AML-193 (cell line): ENCODE results near the gene GLB1L3.
"Not testable (repeated sequence)": the region's sequence is repeated elsewhere in the genome, so short reads cannot be mapped to it uniquely, and the experiment has no call there.

ENCODE experiments used
- DNase-seq, 2 experiments: peaks; one replicate each; lab custom pipeline; 2025; lab: John Stamatoyannopoulos, UW

GLB1L3 gene

GRCh38 chr11:134344497-134345236 lies 68.5 kb downstream of the GLB1L3 start:
- DNase-seq: not testable (repeated sequence)

GRCh38 chr11:134345237-134345550 lies 69.0 kb downstream of the GLB1L3 start:
- no peak for DNase-seq

- DNase-seq: no peak
Observed at GRCh38 chr11:134346101-134346975, 70.2 kb downstream of the GLB1L3 start.

GRCh38 chr11:134346976-134347350 lies 70.8 kb downstream of the GLB1L3 start:
- DNase-seq: no peak

- DNase-seq: no peak
Observed at GRCh38 chr11:134347441-134347840, 71.3 kb downstream of the GLB1L3 start.

- no peak for DNase-seq
Observed at GRCh38 chr11:134349109-134349801, 73.1 kb downstream of the GLB1L3 start.

- DNase-seq: no peak
Observed at GRCh38 chr11:134349802-134350355, 73.7 kb downstream of the GLB1L3 start.

- DNase-seq: no peak
Observed at GRCh38 chr11:134350381-134350780, 74.2 kb downstream of the GLB1L3 start.

GRCh38 chr11:134352111-134352510 lies 75.9 kb downstream of the GLB1L3 start:
- no peak for DNase-seq

- no peak for DNase-seq
Observed at GRCh38 chr11:134355136-134355535, 79.0 kb downstream of the GLB1L3 start.

GRCh38 chr11:134355656-134356055 lies 79.5 kb downstream of the GLB1L3 start:
- DNase-seq: no peak

- DNase-seq: no peak
Observed at GRCh38 chr11:134356656-134357544, 80.7 kb downstream of the GLB1L3 start.

- no peak for DNase-seq
Observed at GRCh38 chr11:134357545-134357839, 81.3 kb downstream of the GLB1L3 start.

GRCh38 chr11:134358165-134358855 lies 82.1 kb downstream of the GLB1L3 start:
- no peak for DNase-seq

- DNase-seq: no peak
Observed at GRCh38 chr11:134358856-134359490, 82.8 kb downstream of the GLB1L3 start.

- DNase-seq: no peak
Observed at GRCh38 chr11:134359646-134360045, 83.5 kb downstream of the GLB1L3 start.

- peak; percentile 24 to 32 for DNase-seq
Observed at GRCh38 chr11:134360050-134360835, 84.1 kb downstream of the GLB1L3 start.

- DNase-seq: no peak
Observed at GRCh38 chr11:134361661-134362060, 85.5 kb downstream of the GLB1L3 start.

GRCh38 chr11:134362192-134362901 lies 86.2 kb downstream of the GLB1L3 start:
- no peak for DNase-seq
